ENCODE data around the gene SERPINB2.

The SERPINB2 gene

GRCh38 chr18:63850636-63851035, 36.9 kb upstream of the SERPINB2 start:
- no peaks in the 10 kb centered on the region for H3K4me1 ChIP-seq
- DNase-seq, result no peak
- H3K36me3 ChIP-seq, result no peaks in the 10 kb centered on the region
- intact Hi-C loops (cut with DNase I; ENCODE audit: low total_unique reads), result no loop called here
- TF ChIP-seq, protein P1, sequence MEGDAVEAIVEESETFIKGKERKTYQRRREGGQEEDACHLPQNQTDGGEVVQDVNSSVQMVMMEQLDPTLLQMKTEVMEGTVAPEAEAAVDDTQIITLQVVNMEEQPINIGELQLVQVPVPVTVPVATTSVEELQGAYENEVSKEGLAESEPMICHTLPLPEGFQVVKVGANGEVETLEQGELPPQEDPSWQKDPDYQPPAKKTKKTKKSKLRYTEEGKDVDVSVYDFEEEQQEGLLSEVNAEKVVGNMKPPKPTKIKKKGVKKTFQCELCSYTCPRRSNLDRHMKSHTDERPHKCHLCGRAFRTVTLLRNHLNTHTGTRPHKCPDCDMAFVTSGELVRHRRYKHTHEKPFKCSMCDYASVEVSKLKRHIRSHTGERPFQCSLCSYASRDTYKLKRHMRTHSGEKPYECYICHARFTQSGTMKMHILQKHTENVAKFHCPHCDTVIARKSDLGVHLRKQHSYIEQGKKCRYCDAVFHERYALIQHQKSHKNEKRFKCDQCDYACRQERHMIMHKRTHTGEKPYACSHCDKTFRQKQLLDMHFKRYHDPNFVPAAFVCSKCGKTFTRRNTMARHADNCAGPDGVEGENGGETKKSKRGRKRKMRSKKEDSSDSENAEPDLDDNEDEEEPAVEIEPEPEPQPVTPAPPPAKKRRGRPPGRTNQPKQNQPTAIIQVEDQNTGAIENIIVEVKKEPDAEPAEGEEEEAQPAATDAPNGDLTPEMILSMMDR (IDR thresholded peaks at IDR 0.05), result no peak
- H3K27ac ChIP-seq, result no peak overlapping the region
- H3K27me3 ChIP-seq, result no peaks in the 10 kb centered on the region
- H3K9me3 ChIP-seq, result peaks cover 0 to 6% (median 0%) of the 10 kb centered on the region in 3 donors
- no peak overlapping the region for H3K4me3 ChIP-seq

DNA sequence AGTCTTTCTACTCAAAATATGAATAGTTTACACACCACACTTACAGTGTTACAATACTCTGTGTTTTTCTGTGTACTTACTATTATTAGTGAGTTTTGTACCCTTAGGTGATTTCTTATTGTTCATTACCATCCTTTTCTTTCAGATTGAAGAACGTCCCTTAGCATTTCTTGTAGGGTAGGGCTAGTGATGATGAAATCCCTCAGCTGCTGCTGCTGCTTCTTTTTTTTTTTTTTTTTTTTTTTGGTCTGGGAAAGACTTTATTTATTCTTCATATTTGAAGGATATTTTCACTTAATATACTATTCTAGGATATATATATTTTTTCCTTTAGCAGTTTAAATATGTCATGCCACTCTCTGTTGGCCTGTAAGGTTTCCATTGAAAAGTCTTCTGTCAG, 29.0 kb upstream of the SERPINB2 start:
- intact Hi-C loops (cut with DNase I; ENCODE audit: low total_unique reads), result no loop called here
- Histone ChIP-seq H3K9me3 (peaks cover 0 to 6% (median 0%) of the 10 kb centered on the region in 3 donors), H3K36me3 (no peaks in the 10 kb centered on the region), H3K27me3 (no peaks in the 10 kb centered on the region), H3K27ac (no peak overlapping the region), H3K4me1 (no peaks in the 10 kb centered on the region), H3K4me3 (no peak overlapping the region)
- no peak for DNase-seq
- TF ChIP-seq, protein P1 (IDR thresholded peaks at IDR 0.05), result no peak

DNA sequence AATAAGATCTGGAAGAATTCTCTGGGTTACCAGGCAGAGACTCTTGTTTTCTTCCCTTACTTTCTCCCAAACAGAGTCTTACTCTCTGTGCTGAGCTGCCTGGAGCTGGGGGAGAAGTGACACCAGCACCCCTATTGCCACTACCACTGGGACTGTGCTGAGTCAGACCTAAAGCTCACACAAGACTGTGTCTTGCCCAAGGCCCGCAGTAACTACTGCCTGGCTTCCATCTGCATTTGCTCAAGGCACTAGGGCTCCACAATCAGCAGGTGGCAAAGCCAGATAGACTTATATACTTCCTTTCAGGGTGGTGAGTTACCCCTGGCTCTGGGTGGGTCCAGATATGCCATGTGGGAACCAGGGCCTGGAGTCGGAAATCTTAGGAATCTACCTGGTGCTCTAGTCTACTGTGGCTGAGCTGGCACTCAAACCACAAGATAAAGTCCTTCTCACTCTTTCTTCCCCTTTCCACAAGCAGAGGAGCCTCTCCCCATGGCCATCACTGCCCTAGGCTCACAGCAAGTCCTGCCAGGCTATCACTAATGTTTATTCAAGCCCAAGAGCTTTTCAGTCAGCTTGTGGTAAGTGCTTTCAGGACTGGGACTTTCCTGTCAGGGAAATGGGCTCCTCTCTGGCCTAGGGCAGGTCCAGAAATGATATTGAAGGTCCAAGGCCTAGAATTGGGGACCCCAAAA, 27.6 kb upstream of the SERPINB2 start:
- Histone ChIP-seq H3K4me3 (no peak overlapping the region), H3K4me1 (no peaks in the 10 kb centered on the region), H3K36me3 (no peaks in the 10 kb centered on the region), H3K27me3 (no peaks in the 10 kb centered on the region), H3K9me3 (peaks cover 0 to 2% (median 0%) of the 10 kb centered on the region in 3 donors), H3K27ac (no peak overlapping the region)
- intact Hi-C loops (cut with DNase I; ENCODE audit: low total_unique reads), result no loop called here
- TF ChIP-seq, protein P1 (IDR thresholded peaks at IDR 0.05), result no peak
- DNase-seq, result no peak

DNA sequence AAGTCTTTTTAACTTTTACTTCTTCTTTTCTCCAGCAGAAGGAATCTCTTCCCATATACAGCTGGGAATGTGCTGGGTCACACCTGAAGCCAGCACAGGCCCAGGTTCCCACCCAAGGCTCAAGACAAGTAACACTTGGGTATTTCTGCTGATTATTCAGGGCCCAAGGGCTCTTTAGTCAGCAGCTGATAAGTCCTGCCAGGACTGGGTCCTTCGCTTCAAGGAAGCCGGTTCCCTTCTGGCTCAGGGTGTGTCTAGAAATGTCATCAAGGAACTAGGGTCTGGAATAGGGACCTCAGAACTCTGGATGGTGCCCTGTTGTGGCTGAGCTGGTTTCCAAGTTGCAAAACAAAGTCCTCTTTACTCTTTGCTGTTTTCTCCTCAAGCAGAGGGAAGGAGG, 27.0 kb upstream of the SERPINB2 start:
- Histone ChIP-seq H3K27me3 (no peaks in the 10 kb centered on the region), H3K27ac (no peak overlapping the region), H3K9me3 (no peaks in the 10 kb centered on the region), H3K4me1 (no peaks in the 10 kb centered on the region), H3K4me3 (no peak overlapping the region), H3K36me3 (no peaks in the 10 kb centered on the region)
- TF ChIP-seq, protein P1 (IDR thresholded peaks at IDR 0.05), result no peak
- no peak for DNase-seq
- intact Hi-C loops (cut with DNase I; ENCODE audit: low total_unique reads), result no loop called here

GRCh38 chr18:63867368-63868125, 20.0 kb upstream of the SERPINB2 start:
- H3K9me3 ChIP-seq, result no peaks in the 10 kb centered on the region
- no peaks in the 10 kb centered on the region for H3K36me3 ChIP-seq
- intact Hi-C loops (cut with DNase I; ENCODE audit: low total_unique reads), result no loop called here
- TF ChIP-seq, protein P1 (IDR thresholded peaks at IDR 0.05), result no peak
- no peak overlapping the region for H3K27ac ChIP-seq
- H3K4me3 ChIP-seq, result no peak overlapping the region
- DNase-seq, result no peak
- no peaks in the 10 kb centered on the region for H3K4me1 ChIP-seq
- no peaks in the 10 kb centered on the region for H3K27me3 ChIP-seq

All from tibial artery (tissue), 4 donors.